ENCODE measurements around the gene MRPL12. TPM values are rescaled to one million over a fixed set of nuclear protein-coding genes. Genes with fewer than 3 reads are reported as not detected.

MRPL12 gene
- total RNA-seq (10 to 100 TPM; 18.1 to 46.6 (median 23.7) TPM), polyA plus RNA-seq (10 to 100 TPM; 48.8 to 98.7 TPM)

DNA sequence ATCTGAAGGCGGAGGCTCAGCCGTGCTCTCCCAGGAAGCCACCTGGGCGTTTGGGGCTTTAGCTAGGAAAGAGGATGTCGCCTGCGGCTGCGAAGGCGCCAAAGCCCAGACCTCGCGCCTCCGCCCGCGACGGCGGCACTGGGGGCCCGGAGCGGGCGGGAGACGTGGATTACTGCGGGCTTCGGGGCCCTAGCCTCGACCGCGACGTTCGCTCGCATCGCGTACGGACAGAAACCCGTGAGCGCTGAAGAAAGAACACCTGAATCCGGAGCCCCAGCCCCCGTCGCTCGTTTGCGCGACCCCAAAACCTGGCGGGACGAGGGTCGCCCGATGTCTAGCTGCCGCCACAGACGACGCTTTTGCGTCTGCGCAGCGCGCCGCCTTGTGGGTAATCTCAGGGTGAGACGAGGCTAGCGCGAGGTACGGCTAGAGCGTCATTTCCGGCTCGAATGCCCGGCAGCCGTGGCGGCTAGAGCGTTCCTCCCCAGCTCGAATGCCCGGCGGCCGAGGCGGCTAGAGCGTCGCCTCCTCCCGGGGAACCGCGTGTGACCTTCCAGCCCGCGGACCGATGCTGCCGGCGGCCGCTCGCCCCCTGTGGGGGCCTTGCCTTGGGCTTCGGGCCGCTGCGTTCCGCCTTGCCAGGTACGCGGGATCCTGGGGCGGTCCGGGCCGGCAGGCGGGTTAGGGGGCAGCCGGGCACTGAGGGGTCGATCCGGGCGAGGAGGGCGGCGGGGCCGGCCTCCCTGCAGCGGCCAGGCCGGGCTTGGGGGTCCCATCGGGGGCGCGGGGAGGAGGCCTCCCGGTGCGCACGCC lies at the start of gene MRPL12:
Gene MRPL12 (plus strand): TSS at position 434 of the 813 bp plus-strand sequence. CDS start 135 bp downstream, at position 569.
- Histone ChIP-seq H3K9me3 (no peaks in the 10 kb centered on the region), H3K4me3 (peak within 1 kb of the TSS; percentile 94 to 98 (median 96)), H3K36me3 (peaks cover 0 to 20% (median 7%) of the 10 kb centered on the region in 3 donors), H3K27me3 (no peaks in the 10 kb centered on the region), H3K27ac (peak within 1 kb of the TSS; percentile 82 to 95 (median 87)), H3K4me1 (peaks cover 5 to 22% (median 5%) of the 10 kb centered on the region in 3 donors)
- DNase-seq: peak; percentile 91 to 97 (median 93)
- FAIRE-seq: no peak
- ATAC-seq: peak; percentile 93 to 97 (median 96)
- intact Hi-C loops (cut with DNase I): no loop called here
- 0% methylated on average over 100 to 102 of the region's 102 CpGs for WGBS, 2 donors
- peak in 2 of 4 donors; percentile 11 to 29 for TF ChIP-seq CTCF (IDR thresholded peaks at IDR 0.05)

DNA sequence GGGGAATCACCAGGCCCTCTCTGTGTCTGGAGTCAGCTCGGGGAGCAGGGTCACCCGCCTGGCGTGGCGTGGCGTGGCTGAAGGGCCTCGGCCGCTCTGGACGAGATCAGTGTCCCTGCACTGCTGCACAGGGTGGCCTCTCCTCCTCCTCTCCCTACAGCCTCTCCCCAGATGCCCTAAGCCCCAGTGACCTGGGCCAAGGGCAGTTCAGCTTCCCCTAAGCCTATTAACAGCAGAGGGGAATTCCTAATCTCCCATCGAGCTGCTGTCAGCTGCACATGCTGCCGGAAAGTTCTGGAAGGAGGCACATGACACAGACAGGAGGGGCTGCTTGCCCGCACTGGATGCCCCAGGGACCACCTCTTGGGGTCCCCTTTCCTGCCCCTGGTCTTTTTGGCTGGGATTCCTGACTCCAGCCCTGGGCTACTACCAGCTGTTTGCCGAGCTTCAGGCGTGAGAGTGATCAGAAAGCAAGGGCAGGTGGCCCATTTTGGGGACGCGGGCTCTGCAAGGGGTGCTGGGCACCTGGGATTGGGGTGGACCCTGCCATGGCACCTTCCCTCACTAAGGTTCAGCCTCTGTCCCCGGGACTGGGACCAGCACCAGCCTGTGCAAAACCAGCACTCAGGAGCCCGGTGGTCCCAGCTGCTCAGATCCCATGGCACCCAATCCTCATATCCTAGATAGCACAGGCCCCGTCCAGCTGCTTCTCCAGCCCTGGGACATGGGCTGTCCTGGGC lies 47.6 kb upstream of the MRPL12 start:
- Histone ChIP-seq H3K9me3 (no peaks in the 10 kb centered on the region), H3K4me3 (no peak overlapping the region), H3K4me1 (peaks cover 13 to 16% (median 13%) of the 10 kb centered on the region in 3 donors), H3K27me3 (no peaks in the 10 kb centered on the region), H3K27ac (no peak overlapping the region), H3K36me3 (no peaks in the 10 kb centered on the region)
- DNase-seq (no peak), FAIRE-seq (no peak), ATAC-seq (no peak)
- WGBS, 2 donors: 68 to 73% methylated on average over 18 of the region's 18 CpGs
- intact Hi-C loops (cut with DNase I): no loop called here
- no peak for TF ChIP-seq CTCF (IDR thresholded peaks at IDR 0.05)

GRCh38 chr17:81656118-81656743 lies 46.9 kb upstream of the MRPL12 start, which contains the start of gene PDE6G:
Gene PDE6G (minus strand): TSS chr17:81656542. CDS start chr17:81653305, 3,237 bp downstream.
- intact Hi-C loops (cut with DNase I): no loop called here
- no peak for FAIRE-seq
- WGBS, 2 donors: 77 to 92% methylated on average over 15 of the region's 15 CpGs
- no peaks in the 10 kb centered on the region for H3K27me3 ChIP-seq
- TF ChIP-seq CTCF (IDR thresholded peaks at IDR 0.05): no peak
- no peaks in the 10 kb centered on the region for H3K9me3 ChIP-seq
- H3K4me3 ChIP-seq: no peak within 1 kb of the TSS
- peaks cover 13 to 18% (median 13%) of the 10 kb centered on the region in 3 donors for H3K4me1 ChIP-seq
- H3K27ac ChIP-seq: no peak within 1 kb of the TSS
- H3K36me3 ChIP-seq: no peaks in the 10 kb centered on the region
- DNase-seq: no peak
- no peak for ATAC-seq

GRCh38 chr17:81656835-81657234 lies 46.3 kb upstream of the MRPL12 start:
- 55 to 75% methylated on average over 4 of the region's 4 CpGs for WGBS, 2 donors
- Histone ChIP-seq H3K27ac (no peak overlapping the region), H3K36me3 (no peaks in the 10 kb centered on the region), H3K27me3 (no peaks in the 10 kb centered on the region), H3K4me3 (no peak overlapping the region), H3K4me1 (peaks cover 13 to 18% (median 13%) of the 10 kb centered on the region in 3 donors), H3K9me3 (no peaks in the 10 kb centered on the region)
- intact Hi-C loops (cut with DNase I): no loop called here
- no peak for TF ChIP-seq CTCF (IDR thresholded peaks at IDR 0.05)
- FAIRE-seq (no peak), DNase-seq (no peak), ATAC-seq (no peak)

Data from pancreas (tissue), 10 donors.